Gastrocnemius medialis (tissue), 4 donors: Measurements from ENCODE around the gene OR10H4. TPM values are rescaled to one million over a fixed set of nuclear protein-coding genes. Genes with fewer than 3 reads are reported as not detected.
"Not testable (repeated sequence)": the region's sequence is repeated elsewhere in the genome, so short reads cannot be mapped to it uniquely, and the experiment has no call there.

Experiments
- ATAC-seq, 2 donors: fragments of 150-250 bp; one replicate each; pipeline ENCODE4 v1.9.1; 2016
- DNase-seq, 2 donors: peaks; one replicate each; pipeline ENCODE4 v3.0.0-alpha.2; 2019
- H3K27ac ChIP-seq, 4 donors: fragments of 200-600 bp; sonication (generic); 1 replicate in 1 of 4; 2 replicates in 3 of 4; pipeline ENCODE4 v1.5.1; 2016 to 2018; ENCODE audit warnings: mild to moderate bottlenecking in 2 of 4, moderate library complexity in 1 of 4
- H3K27me3 ChIP-seq, 3 donors: fragments of 200-600 bp; sonication (generic) in 2 of 3; 1 replicate in 1 of 3; 2 replicates in 2 of 3; pipeline versions ENCODE4 v1.5.1 to v1.6.0; 2016 to 2019; ENCODE audit warnings: mild to moderate bottlenecking in 1 of 3, moderate library complexity in 1 of 3
- H3K36me3 ChIP-seq, 2 donors: fragments of 200-600 bp; sonication (generic) in 1 of 2; one replicate each; pipeline ENCODE4 v1.5.1; 2017 to 2018
- H3K4me1 ChIP-seq, 2 donors: fragments of 200-600 bp; sonication (generic) in 1 of 2; one replicate each; pipeline ENCODE4 v1.5.1; 2016 to 2017; ENCODE audit warnings: mild to moderate bottlenecking in 2 of 2
- H3K4me3 ChIP-seq, 4 donors: fragments of 200-600 bp; sonication (generic) in 3 of 4; 1 replicate in 1 of 4; 2 replicates in 3 of 4; pipeline ENCODE4 v1.5.1; 2016 to 2019; ENCODE audit warnings: mild to moderate bottlenecking in 2 of 4
- H3K9me3 ChIP-seq, 3 donors: fragments of 200-600 bp; sonication (generic) in 2 of 3; 1 replicate in 1 of 3; 2 replicates in 2 of 3; pipeline ENCODE4 v1.5.1; 2016 to 2019
- POLR2A ChIP-seq, 2 donors: fragments of 450-650 bp; IDR thresholded peaks; one replicate each; pipeline ENCODE4 v1.6.1; 2017; ENCODE audit warnings: antibody characterized with exemption in 2 of 2, mild to moderate bottlenecking in 2 of 2, moderate library complexity in 2 of 2
- in situ Hi-C, 4 donors: fragments of 200-750 bp; cut with MboI; loops; one replicate each; pipeline versions ENCODE4 v1.15.0 to v1.8.0; 2017; ENCODE audit warnings: low sequenced_read_pairs in 4 of 4
- intact Hi-C: fragments of 100-400 bp; cut with DNase I; formaldehyde crosslinking; loops from one replicate; pipeline ENCODE4 v1.15.1; 2023; ENCODE audit warnings: low total_unique reads
- total RNA-seq, 4 donors: library from RNA; depleted of rRNA; stranded (reverse); fragments of >200 nt; gene quantifications; one replicate each; pipeline versions ENCODE4 v1.1.0 to v1.2.3, GENCODE V29; 2016
- TF ChIP-seq, protein P1 (sequence below), 5 experiments: fragments of 450-650 bp in 3 of 5; fragments of 200-600 bp in 2 of 5; sonication (generic) in 2 of 5; IDR thresholded peaks in 4 of 5; conservative IDR thresholded peaks in 1 of 5; 1 replicate in 4 of 5; 2 replicates in 1 of 5; pipeline ENCODE4 v1.5.1; 2016 to 2019; ENCODE audit warnings: antibody characterized with exemption in 5 of 5, mild to moderate bottlenecking in 3 of 5, moderate library complexity in 3 of 5

The OR10H4 gene, protein sequence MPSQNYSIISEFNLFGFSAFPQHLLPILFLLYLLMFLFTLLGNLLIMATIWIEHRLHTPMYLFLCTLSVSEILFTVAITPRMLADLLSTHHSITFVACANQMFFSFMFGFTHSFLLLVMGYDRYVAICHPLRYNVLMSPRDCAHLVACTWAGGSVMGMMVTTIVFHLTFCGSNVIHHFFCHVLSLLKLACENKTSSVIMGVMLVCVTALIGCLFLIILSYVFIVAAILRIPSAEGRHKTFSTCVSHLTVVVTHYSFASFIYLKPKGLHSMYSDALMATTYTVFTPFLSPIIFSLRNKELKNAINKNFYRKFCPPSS
- total RNA-seq = not detected

DNA sequence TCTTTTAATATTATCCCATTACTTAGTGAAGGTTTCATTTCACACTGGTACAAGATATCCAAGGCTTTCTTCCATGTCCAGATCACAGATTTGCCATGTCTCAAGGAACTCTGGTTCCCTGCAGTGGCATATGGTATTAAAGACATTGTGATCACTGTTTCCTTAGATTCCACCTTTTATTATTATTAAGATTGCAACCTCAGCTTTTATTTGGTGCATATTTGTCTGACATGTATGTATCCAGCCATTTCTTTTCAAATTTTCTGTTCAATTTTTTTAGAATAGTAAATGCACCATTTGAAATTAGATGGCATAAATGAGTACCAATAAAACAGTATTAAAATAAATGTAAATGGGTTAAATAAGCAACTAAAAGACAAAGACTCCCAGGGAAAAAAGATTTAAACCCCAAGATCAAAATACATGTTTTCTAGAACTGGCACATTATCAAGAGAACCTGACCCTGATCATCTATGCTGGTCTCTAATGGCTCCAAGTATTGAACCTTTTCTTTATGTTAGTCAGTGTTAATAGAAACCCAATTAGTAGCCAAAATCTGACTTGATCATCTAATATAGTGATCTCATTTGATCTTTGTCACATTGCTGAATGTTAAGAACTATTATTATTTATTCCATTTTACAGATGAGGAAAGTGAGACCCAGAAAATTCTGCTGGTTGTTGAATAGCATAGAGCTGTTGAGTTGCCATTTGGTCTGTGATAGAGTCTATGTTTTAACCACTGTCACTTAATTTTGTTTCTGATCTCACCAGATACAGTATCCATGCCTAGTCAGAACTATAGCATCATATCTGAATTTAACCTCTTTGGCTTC, at the start of gene OR10H4:
TSS of gene OR10H4 (plus strand) at position 786 of the 836 bp plus-strand sequence. CDS start at position 786, 0 bp downstream.
- TF ChIP-seq, protein P1, sequence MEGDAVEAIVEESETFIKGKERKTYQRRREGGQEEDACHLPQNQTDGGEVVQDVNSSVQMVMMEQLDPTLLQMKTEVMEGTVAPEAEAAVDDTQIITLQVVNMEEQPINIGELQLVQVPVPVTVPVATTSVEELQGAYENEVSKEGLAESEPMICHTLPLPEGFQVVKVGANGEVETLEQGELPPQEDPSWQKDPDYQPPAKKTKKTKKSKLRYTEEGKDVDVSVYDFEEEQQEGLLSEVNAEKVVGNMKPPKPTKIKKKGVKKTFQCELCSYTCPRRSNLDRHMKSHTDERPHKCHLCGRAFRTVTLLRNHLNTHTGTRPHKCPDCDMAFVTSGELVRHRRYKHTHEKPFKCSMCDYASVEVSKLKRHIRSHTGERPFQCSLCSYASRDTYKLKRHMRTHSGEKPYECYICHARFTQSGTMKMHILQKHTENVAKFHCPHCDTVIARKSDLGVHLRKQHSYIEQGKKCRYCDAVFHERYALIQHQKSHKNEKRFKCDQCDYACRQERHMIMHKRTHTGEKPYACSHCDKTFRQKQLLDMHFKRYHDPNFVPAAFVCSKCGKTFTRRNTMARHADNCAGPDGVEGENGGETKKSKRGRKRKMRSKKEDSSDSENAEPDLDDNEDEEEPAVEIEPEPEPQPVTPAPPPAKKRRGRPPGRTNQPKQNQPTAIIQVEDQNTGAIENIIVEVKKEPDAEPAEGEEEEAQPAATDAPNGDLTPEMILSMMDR (IDR thresholded peaks at IDR 0.05 in 4 of 5, conservative IDR thresholded peaks at IDR 0.05 in 1 of 5) = no peak
- TF ChIP-seq POLR2A (IDR thresholded peaks at IDR 0.05) = no peak
- H3K9me3 ChIP-seq = peaks cover 0 to 10% (median 0%) of the 10 kb centered on the region in 3 donors
- no peak for ATAC-seq
- H3K27me3 ChIP-seq = no peaks in the 10 kb centered on the region
- DNase-seq = no peak
- intact Hi-C loops (no loop called here), in situ Hi-C loops (no loop called here)
- no peak within 1 kb of the TSS for H3K27ac ChIP-seq
- H3K4me3 ChIP-seq = no peak within 1 kb of the TSS
- no peaks in the 10 kb centered on the region for H3K36me3 ChIP-seq
- no peaks in the 10 kb centered on the region for H3K4me1 ChIP-seq

DNA sequence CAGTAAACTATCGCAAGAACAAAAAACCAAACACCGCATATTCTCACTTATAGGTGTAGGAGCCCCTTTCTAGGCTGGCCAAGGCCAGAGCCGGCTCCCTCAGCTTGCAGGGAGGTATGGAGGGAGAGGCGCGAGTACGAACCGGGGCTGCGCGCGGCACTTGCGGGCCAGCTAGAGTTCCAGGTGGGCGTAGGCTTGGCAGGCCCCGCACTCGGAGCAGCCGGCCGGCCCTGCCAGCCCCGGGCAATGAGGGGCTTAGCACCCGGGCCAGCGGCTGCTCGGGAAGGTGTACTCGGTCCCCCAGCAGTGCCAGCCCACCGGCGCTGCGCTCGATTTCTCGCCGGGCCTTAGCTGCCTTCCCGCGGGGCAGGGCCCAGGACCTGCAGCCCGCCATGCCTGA, 49.2 kb upstream of the OR10H4 start:
- in situ Hi-C loops, DNase-seq, H3K27ac ChIP-seq, intact Hi-C loops, ATAC-seq, H3K4me3 ChIP-seq, H3K27me3 ChIP-seq, H3K4me1 ChIP-seq, H3K9me3 ChIP-seq, H3K36me3 ChIP-seq: not testable (repeated sequence)

DNA sequence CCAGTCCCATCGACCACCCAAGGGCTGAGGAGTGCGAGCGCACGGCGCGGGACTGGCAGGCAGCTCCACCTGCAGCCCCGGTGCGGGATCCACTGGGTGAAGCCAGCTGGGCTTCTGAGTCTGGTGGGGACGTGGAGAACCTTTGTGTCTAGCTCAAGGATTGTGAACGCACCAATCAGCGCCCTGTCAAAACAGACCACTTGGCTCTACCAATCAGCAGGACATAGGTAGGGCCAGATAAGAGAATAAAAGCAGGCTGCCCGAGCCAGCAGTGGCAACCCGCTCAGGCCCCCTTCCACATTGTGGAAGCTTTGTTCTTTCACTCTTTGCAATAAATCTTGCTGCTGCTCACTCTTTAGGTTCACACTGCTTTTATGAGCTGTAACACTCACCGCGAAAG, 48.8 kb upstream of the OR10H4 start:
- H3K9me3 ChIP-seq, DNase-seq, in situ Hi-C loops, H3K27ac ChIP-seq, ATAC-seq, H3K4me1 ChIP-seq, intact Hi-C loops, H3K27me3 ChIP-seq, H3K36me3 ChIP-seq, H3K4me3 ChIP-seq: not testable (repeated sequence)

DNA sequence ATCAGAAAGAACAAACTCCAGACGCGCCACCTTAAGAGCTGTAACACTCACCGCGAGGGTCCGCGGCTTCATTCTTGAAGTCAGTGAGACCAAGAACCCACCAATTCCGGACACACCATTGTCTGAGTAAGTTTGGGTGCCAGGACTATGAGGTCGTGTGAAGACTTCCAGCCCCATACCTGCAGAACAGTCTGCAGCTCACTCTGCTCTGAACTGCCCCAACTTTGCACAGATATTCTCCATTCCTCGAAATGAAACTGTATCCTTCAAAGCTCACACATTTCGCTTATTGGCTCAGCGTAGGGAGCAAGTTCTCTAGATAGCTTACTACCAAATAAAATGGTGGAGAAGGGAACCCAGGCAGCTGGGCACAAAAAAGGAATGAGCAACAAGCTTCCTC, 48.3 kb upstream of the OR10H4 start:
- ATAC-seq (no peak), DNase-seq (no peak)
- H3K4me3 ChIP-seq = no peak overlapping the region
- TF ChIP-seq POLR2A (IDR thresholded peaks at IDR 0.05) = no peak
- TF ChIP-seq, protein P1 (IDR thresholded peaks at IDR 0.05 in 4 of 5, conservative IDR thresholded peaks at IDR 0.05 in 1 of 5) = no peak
- in situ Hi-C loops = no loop called here
- intact Hi-C loops = no loop called here
- no peak overlapping the region for H3K27ac ChIP-seq
- peaks cover 2 to 5% (median 5%) of the 10 kb centered on the region in 3 donors for H3K27me3 ChIP-seq
- no peaks in the 10 kb centered on the region for H3K9me3 ChIP-seq
- no peaks in the 10 kb centered on the region for H3K4me1 ChIP-seq
- H3K36me3 ChIP-seq = no peaks in the 10 kb centered on the region

DNA sequence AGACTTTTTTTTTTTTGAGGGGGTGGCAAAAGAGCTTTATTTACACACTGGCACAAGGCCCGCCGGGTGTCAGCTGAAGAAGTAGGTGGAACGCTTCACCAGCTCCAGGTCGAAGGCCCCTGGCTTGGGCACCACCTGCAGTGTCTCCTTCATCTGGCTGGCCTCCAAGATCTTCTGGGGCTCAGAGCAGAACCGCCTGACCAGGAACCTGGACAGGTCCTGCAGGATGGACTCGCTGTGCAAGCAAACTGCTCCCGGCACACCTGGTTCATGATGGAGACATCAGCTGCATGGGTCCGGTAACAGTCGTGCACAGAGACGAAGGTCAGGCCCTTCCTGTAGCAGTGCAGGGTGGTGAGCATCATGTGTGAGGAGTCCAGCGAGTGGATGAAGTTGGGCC, 46.6 kb upstream of the OR10H4 start:
- in situ Hi-C loops = no loop called here
- no peak for TF ChIP-seq POLR2A (IDR thresholded peaks at IDR 0.05)
- TF ChIP-seq, protein P1 (IDR thresholded peaks at IDR 0.05 in 4 of 5, conservative IDR thresholded peaks at IDR 0.05 in 1 of 5) = no peak
- Histone ChIP-seq H3K36me3 (no peaks in the 10 kb centered on the region), H3K9me3 (no peaks in the 10 kb centered on the region), H3K27ac (no peak overlapping the region), H3K4me1 (no peaks in the 10 kb centered on the region), H3K27me3 (peaks cover 2 to 7% (median 5%) of the 10 kb centered on the region in 3 donors), H3K4me3 (no peak overlapping the region)
- DNase-seq = no peak
- ATAC-seq = no peak
- intact Hi-C loops = no loop called here

DNA sequence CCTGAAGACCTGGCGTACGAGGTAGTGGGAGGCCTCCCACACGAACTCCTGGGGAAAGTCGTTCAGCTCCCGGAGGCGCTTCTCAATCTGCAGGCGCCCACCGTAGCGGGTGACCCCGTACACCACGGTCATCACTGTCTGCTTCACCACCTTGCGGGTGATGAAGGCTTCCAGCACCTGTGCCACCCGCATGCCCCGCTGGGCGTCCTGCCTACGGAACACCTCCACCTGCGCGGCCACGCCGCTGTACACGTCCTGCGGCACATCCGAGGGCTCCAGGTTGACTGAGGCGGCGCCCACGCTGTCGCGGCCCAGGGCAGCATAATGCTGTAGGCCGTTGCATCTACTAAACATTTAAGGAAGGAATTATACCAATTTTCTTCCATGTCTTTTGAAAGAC, 45.9 kb upstream of the OR10H4 start:
- H3K4me1 ChIP-seq, H3K36me3 ChIP-seq, DNase-seq, H3K27ac ChIP-seq, H3K4me3 ChIP-seq, ATAC-seq, H3K9me3 ChIP-seq, in situ Hi-C loops, intact Hi-C loops: not testable (repeated sequence)
- peaks cover 2 to 11% (median 5%) of the 10 kb centered on the region in 3 donors for H3K27me3 ChIP-seq
